H9 (cell line): ENCODE results near the gene TECTB. TPM values are rescaled to one million over a fixed set of nuclear protein-coding genes. Genes with fewer than 3 reads are reported as not detected.

ENCODE experiments used
- DNase-seq: peaks from one replicate; pipeline ENCODE4 v3.0.0-alpha.2; 2017
- H2AFZ ChIP-seq: one replicate; pipeline ENCODE4 v1.6.1; 2013; ENCODE audit warnings: mild to moderate bottlenecking, low read length, control low read depth, moderate library complexity
- H2AK5ac ChIP-seq: 2 replicates; pipeline ENCODE4 v1.6.1; 2013; ENCODE audit warnings: low read length, control low read depth, mixed read lengths; ENCODE audit not compliant: insufficient read length
- H2BK120ac ChIP-seq: one replicate; pipeline ENCODE4 v1.6.1; 2013; ENCODE audit warnings: low read depth, mild to moderate bottlenecking, low read length, control low read depth, inconsistent platforms; ENCODE audit not compliant: poor library complexity, severe bottlenecking
- H2BK12ac ChIP-seq: 2 replicates; pipeline ENCODE4 v1.6.1; 2013; ENCODE audit warnings: low read length, control low read depth, mixed read lengths, low read depth; ENCODE audit not compliant: insufficient read length
- H2BK15ac ChIP-seq: 2 replicates; pipeline ENCODE4 v1.6.1; 2013; ENCODE audit warnings: low read depth, low read length, control low read depth
- H2BK20ac ChIP-seq: one replicate; pipeline ENCODE4 v1.6.1; 2013; ENCODE audit warnings: low read depth, mild to moderate bottlenecking, low read length, control low read depth, inconsistent platforms; ENCODE audit not compliant: poor library complexity, severe bottlenecking
- H2BK5ac ChIP-seq: 2 replicates; pipeline ENCODE4 v1.6.1; 2013; ENCODE audit warnings: low read length, control low read depth, mixed read lengths; ENCODE audit not compliant: insufficient read length
- H3K14ac ChIP-seq: 2 replicates; pipeline ENCODE4 v1.6.1; 2013; ENCODE audit warnings: low read length, control low read depth; ENCODE audit not compliant: insufficient read depth
- H3K18ac ChIP-seq: 2 replicates; pipeline ENCODE4 v1.6.1; 2013; ENCODE audit warnings: low read depth, mild to moderate bottlenecking, mixed read lengths, low read length, control low read depth; ENCODE audit not compliant: insufficient read length
- H3K23ac ChIP-seq: 2 replicates; pipeline ENCODE4 v1.6.1; 2013; ENCODE audit warnings: low read length, control low read depth, mixed read lengths, low read depth; ENCODE audit not compliant: insufficient read length
- H3K23me2 ChIP-seq: 2 replicates; pipeline ENCODE4 v1.6.1; 2013; ENCODE audit warnings: low read depth, mild to moderate bottlenecking, mixed read lengths, low read length, control low read depth; ENCODE audit not compliant: insufficient read length, poor library complexity, severe bottlenecking
- H3K27ac ChIP-seq: 2 replicates; pipeline ENCODE4 v1.5.1; 2013; ENCODE audit warnings: low read length, control low read depth, mixed read lengths, low read depth; ENCODE audit not compliant: insufficient read length
- H3K27me3 ChIP-seq: 2 replicates; pipeline ENCODE4 v1.6.1; 2013; ENCODE audit warnings: low read length, control low read depth, inconsistent platforms; ENCODE audit not compliant: insufficient read depth
- H3K4ac ChIP-seq: 2 replicates; pipeline ENCODE4 v1.6.1; 2013; ENCODE audit warnings: low read depth, mild to moderate bottlenecking, control low read depth, inconsistent platforms, low read length, moderate library complexity
- H3K4me1 ChIP-seq: 2 replicates; pipeline ENCODE4 v1.6.1; 2013; ENCODE audit warnings: low read length, control low read depth, inconsistent platforms; ENCODE audit not compliant: insufficient read depth
- H3K4me2 ChIP-seq: 2 replicates; pipeline ENCODE4 v1.6.1; 2013; ENCODE audit warnings: low read length, control low read depth, mixed read lengths; ENCODE audit not compliant: insufficient read length, insufficient read depth
- H3K56ac ChIP-seq: 2 replicates; pipeline ENCODE4 v1.6.1; 2013; ENCODE audit warnings: low read depth, mild to moderate bottlenecking, mixed read lengths, low read length, control low read depth; ENCODE audit not compliant: insufficient read length
- H3K79me1 ChIP-seq: 2 replicates; pipeline ENCODE4 v1.6.1; 2013; ENCODE audit warnings: low read depth, mild to moderate bottlenecking, moderate library complexity, low read length, control low read depth, inconsistent platforms; ENCODE audit not compliant: insufficient read depth, poor library complexity, severe bottlenecking
- H3K79me2 ChIP-seq: 2 replicates; pipeline ENCODE4 v1.6.1; 2013; ENCODE audit warnings: low read length, control low read depth, inconsistent platforms; ENCODE audit not compliant: insufficient read depth
- H3K9ac ChIP-seq: 2 replicates; pipeline ENCODE4 v1.6.1; 2013; ENCODE audit warnings: low read length, control low read depth, mixed read lengths; ENCODE audit not compliant: insufficient read length; ENCODE audit errors: extremely low read depth
- H3K9me3 ChIP-seq: one replicate; pipeline ENCODE4 v1.6.1; 2013; ENCODE audit warnings: low read depth, low read length, inconsistent platforms; ENCODE audit not compliant: control insufficient read depth
- H3T11ph ChIP-seq: one replicate; pipeline ENCODE4 v1.6.1; 2013; ENCODE audit warnings: mild to moderate bottlenecking, low read length, control low read depth, inconsistent platforms
- H4K20me1 ChIP-seq: one replicate; pipeline ENCODE4 v1.6.1; 2013; ENCODE audit not compliant: control insufficient read depth, insufficient read length, insufficient read depth
- H4K5ac ChIP-seq: 2 replicates; pipeline ENCODE4 v1.6.1; 2013; ENCODE audit warnings: low read depth, mild to moderate bottlenecking, mixed read lengths, low read length, control low read depth; ENCODE audit not compliant: insufficient read length
- H4K8ac ChIP-seq: replicated peaks from 2 replicates; pipeline ENCODE4 v1.6.1; 2013; ENCODE audit warnings: low read length, control low read depth, mixed read lengths, low read depth; ENCODE audit not compliant: insufficient read length
- H4K91ac ChIP-seq: 2 replicates; pipeline ENCODE4 v1.6.1; 2013; ENCODE audit warnings: low read depth, mild to moderate bottlenecking, moderate library complexity, mixed read lengths, low read length, control low read depth; ENCODE audit not compliant: insufficient read length
- H3K27ac Mint-ChIP-seq, 3 experiments: 2 replicates in 2 of 3; 3 replicates in 1 of 3; pipeline ENCODE4 v1.8.0; 2020 to 2021; ENCODE audit warnings: mixed read lengths in 3 of 3, mild to moderate bottlenecking in 1 of 3, moderate library complexity in 1 of 3
- H3K27me3 Mint-ChIP-seq: 2 replicates; pipeline ENCODE4 v1.8.0; 2021; ENCODE audit warnings: low read depth, mild to moderate bottlenecking, moderate library complexity, mixed read lengths
- H3K36me3 Mint-ChIP-seq, 3 experiments: 2 replicates in 2 of 3; 3 replicates in 1 of 3; pipeline ENCODE4 v1.8.0; 2020 to 2021; ENCODE audit warnings: low read depth in 3 of 3, mixed read lengths in 3 of 3; ENCODE audit not compliant: insufficient read depth in 1 of 3
- H3K4me1 Mint-ChIP-seq, 2 experiments: 2 replicates each; pipeline ENCODE4 v1.8.0; 2020; ENCODE audit warnings: mixed read lengths in 2 of 2
- H3K4me3 Mint-ChIP-seq, 2 experiments: 2 replicates in 1 of 2; 3 replicates in 1 of 2; pipeline ENCODE4 v1.8.0; 2020 to 2021; ENCODE audit warnings: mild to moderate bottlenecking in 2 of 2, mixed read lengths in 2 of 2, moderate library complexity in 1 of 2
- H3K9me3 Mint-ChIP-seq, 2 experiments: 2 replicates in 1 of 2; 3 replicates in 1 of 2; pipeline ENCODE4 v1.8.0; 2020; ENCODE audit warnings: mild to moderate bottlenecking in 2 of 2, mixed read lengths in 2 of 2, moderate library complexity in 1 of 2
- WGBS: extraction: QIAGEN DNeasy Blood & Tissue Kit; methylation state at CpG from one replicate; pipeline ENCODE4 v1.1.7; 2013; ENCODE audit warnings: missing lambda C conversion rate, low lambda C conversion rate, mixed read lengths; ENCODE audit not compliant: insufficient read length; ENCODE audit errors: extremely low coverage; 5-methylcytosine and 5-hydroxymethylcytosine counted together
- total RNA-seq: library from RNA; stranded (reverse); gene quantifications from 2 replicates; pipeline ENCODE4 v1.2.1, GENCODE V29; 2021
- TF ChIP-seq, protein P1 (sequence below): fragments of 200-600 bp; sonication (generic); conservative IDR thresholded peaks from 3 replicates; pipeline ENCODE4 v1.8.0; 2021; ENCODE audit warnings: antibody characterized with exemption, mild to moderate bottlenecking

Gene TECTB
- total RNA-seq, 1 experiment from 2014 or later: not detected

DNA sequence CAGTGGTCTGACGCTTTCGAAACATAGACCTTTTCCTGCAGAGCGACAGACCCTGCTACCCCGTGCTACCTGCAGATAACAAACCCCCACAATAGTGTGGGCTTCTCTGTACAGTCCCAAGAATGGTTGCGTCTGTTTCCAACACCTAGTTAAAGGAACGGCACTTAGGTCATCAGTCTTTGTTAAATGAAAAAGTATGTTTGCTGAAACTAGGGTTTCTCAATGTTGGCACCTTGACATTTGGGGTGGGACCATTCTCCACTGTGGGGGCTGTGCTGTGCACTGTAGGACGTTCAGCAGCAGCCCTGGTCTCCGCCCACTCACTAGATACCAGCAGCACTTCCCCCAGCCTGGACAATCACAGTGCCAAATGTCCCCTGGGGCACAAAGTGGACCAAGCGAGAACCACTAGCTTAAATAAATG is 13.7 kb downstream of the TECTB start:
- no CpG with 5 or more reads among the region's 9 CpGs for WGBS
- H3K4ac ChIP-seq: no peak overlapping the region
- TF ChIP-seq, protein P1, sequence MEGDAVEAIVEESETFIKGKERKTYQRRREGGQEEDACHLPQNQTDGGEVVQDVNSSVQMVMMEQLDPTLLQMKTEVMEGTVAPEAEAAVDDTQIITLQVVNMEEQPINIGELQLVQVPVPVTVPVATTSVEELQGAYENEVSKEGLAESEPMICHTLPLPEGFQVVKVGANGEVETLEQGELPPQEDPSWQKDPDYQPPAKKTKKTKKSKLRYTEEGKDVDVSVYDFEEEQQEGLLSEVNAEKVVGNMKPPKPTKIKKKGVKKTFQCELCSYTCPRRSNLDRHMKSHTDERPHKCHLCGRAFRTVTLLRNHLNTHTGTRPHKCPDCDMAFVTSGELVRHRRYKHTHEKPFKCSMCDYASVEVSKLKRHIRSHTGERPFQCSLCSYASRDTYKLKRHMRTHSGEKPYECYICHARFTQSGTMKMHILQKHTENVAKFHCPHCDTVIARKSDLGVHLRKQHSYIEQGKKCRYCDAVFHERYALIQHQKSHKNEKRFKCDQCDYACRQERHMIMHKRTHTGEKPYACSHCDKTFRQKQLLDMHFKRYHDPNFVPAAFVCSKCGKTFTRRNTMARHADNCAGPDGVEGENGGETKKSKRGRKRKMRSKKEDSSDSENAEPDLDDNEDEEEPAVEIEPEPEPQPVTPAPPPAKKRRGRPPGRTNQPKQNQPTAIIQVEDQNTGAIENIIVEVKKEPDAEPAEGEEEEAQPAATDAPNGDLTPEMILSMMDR: no peak

More for the DNA sequence above, 13.7 kb downstream of the TECTB start:
- H3K36me3 Mint-ChIP-seq: no peaks in the 10 kb centered on the region
- no peaks in the 10 kb centered on the region for H3K79me1 ChIP-seq
- H3K9me3 ChIP-seq: no peaks in the 10 kb centered on the region
- no peaks in the 10 kb centered on the region for H3K9me3 Mint-ChIP-seq
- no peak overlapping the region for H4K5ac ChIP-seq
- no peak overlapping the region for H2BK15ac ChIP-seq
- no peaks in the 10 kb centered on the region for H3K79me2 ChIP-seq
- H2BK12ac ChIP-seq: no peak overlapping the region
- H2AFZ ChIP-seq: no peak overlapping the region
- H3K4me1 Mint-ChIP-seq: peaks cover 3 to 6% of the 10 kb centered on the region in 2 experiments; a peak in 3 of 4 replicates
- no peak overlapping the region for H4K8ac ChIP-seq
- no peak overlapping the region for H3K18ac ChIP-seq
- no peaks in the 10 kb centered on the region for H3K4me1 ChIP-seq
- H3K27ac Mint-ChIP-seq: no peak overlapping the region
- H3K56ac ChIP-seq: no peak overlapping the region
- H4K91ac ChIP-seq: no peak overlapping the region
- no peaks in the 10 kb centered on the region; the same call in none of the 2 replicates for H3K27me3 Mint-ChIP-seq
- H3K23ac ChIP-seq: no peak overlapping the region
- no peak for DNase-seq
- H2AK5ac ChIP-seq: no peak overlapping the region
- H3K4me2 ChIP-seq: no peak overlapping the region
- no peak overlapping the region for H3K4me3 Mint-ChIP-seq
- H2BK20ac ChIP-seq: no peak overlapping the region
- H3K27ac ChIP-seq: no peak overlapping the region
- no peaks in the 10 kb centered on the region for H4K20me1 ChIP-seq
- no peak overlapping the region for H3K9ac ChIP-seq
- H2BK120ac ChIP-seq: no peak overlapping the region
- H3K23me2 ChIP-seq: no peaks in the 10 kb centered on the region
- H3K14ac ChIP-seq: no peak overlapping the region
- no peak overlapping the region for H3T11ph ChIP-seq
- no peak overlapping the region for H2BK5ac ChIP-seq
- H3K27me3 ChIP-seq: no peaks in the 10 kb centered on the region; the same call in 1 of the 2 replicates
